H1 (cell line): ENCODE results near the gene NR2F1-AS1.

ENCODE experiments used
- EP300 ChIP-seq, 2 experiments: IDR thresholded peaks; 1 replicate in 1 of 2; 2 replicates in 1 of 2; pipeline ENCODE4 v1.6.1; 2011 to 2012; ENCODE audit warnings: low read depth in 2 of 2, low read length in 2 of 2, mild to moderate bottlenecking in 2 of 2, borderline replicate concordance in 1 of 2, inconsistent platforms in 1 of 2, moderate library complexity in 1 of 2
- EZH2 ChIP-seq: fragments of 200-600 bp; sonication (generic); IDR thresholded peaks from 2 replicates; pipeline ENCODE4 v1.7.1; 2012; ENCODE audit warnings: low read depth, mild to moderate bottlenecking, moderate library complexity, low read length, inconsistent platforms; ENCODE audit not compliant: severe bottlenecking
- HDAC2 ChIP-seq, 2 experiments: fragments of 300-600 bp in 1 of 2; sonication (generic) in 1 of 2; IDR thresholded peaks; 2 replicates each; pipeline ENCODE4 v1.6.1; 2011 to 2012; ENCODE audit warnings: low read depth in 2 of 2, low read length in 2 of 2, mild to moderate bottlenecking in 2 of 2, moderate library complexity in 2 of 2, borderline replicate concordance in 1 of 2, inconsistent platforms in 1 of 2
- MAFK ChIP-seq: IDR thresholded peaks from 2 replicates; pipeline ENCODE4 v1.6.1; 2012; ENCODE audit warnings: low read depth, mild to moderate bottlenecking, improper control_type of control experiment, low read length
- NANOG ChIP-seq: IDR thresholded peaks from 2 replicates; pipeline ENCODE4 v1.6.1; 2011; ENCODE audit warnings: low read length, low read depth, mild to moderate bottlenecking, inconsistent platforms; ENCODE audit not compliant: insufficient read depth, poor library complexity, severe bottlenecking
- PHF8 ChIP-seq: fragments of 200-600 bp; sonication (generic); conservative IDR thresholded peaks from 2 replicates; pipeline ENCODE4 v1.7.1; 2012; ENCODE audit warnings: low read depth, mild to moderate bottlenecking, inconsistent platforms, low read length, moderate library complexity
- POLR2A ChIP-seq, 2 experiments: IDR thresholded peaks; 1 replicate in 1 of 2; 2 replicates in 1 of 2; pipeline ENCODE4 v1.6.1; 2011; ENCODE audit warnings: low read depth in 2 of 2, low read length in 2 of 2, mild to moderate bottlenecking in 2 of 2; ENCODE audit errors: control extremely low read depth in 1 of 2
- POLR2AphosphoS5 ChIP-seq: IDR thresholded peaks from 2 replicates; pipeline ENCODE4 v1.6.1; 2011; ENCODE audit warnings: low read depth, low read length
- RAD21 ChIP-seq, 2 experiments: IDR thresholded peaks in 1 of 2; conservative IDR thresholded peaks in 1 of 2; 2 replicates each; pipeline ENCODE4 v1.6.1; 2011; ENCODE audit warnings: low read depth in 2 of 2, low read length in 2 of 2, improper control_type of control experiment in 1 of 2, inconsistent platforms in 1 of 2, mild to moderate bottlenecking in 1 of 2, moderate library complexity in 1 of 2
- TF ChIP-seq, protein P1 (sequence below): IDR thresholded peaks from 2 replicates; pipeline ENCODE4 v1.6.1; 2011; ENCODE audit warnings: low read depth, mild to moderate bottlenecking, low read length; ENCODE audit not compliant: insufficient read depth

DNA sequence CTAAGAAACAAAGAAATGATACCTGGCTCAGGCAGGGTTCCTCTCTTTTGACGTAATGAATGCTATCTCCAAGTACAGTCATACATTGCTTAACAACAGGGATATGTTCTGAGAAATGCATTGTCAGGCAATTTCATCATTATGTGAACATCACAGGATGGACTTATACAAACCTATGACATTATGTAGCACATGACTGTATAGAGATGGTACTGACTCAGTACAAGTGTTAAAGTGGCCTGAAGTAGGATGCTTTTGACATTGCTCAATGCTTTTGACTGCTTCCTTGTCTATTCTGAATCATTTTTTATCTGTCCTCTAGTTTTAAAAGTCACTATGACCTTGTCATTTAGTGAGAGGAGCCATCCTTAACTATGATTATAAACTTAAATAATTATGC lies 147.6 kb downstream of the NR2F1-AS1 start:
- no peak for TF ChIP-seq POLR2A (IDR thresholded peaks at IDR 0.05; ENCODE audit: control extremely low read depth in 1 of 2, low read depth in 2 of 2, low read length in 2 of 2)
- TF ChIP-seq MAFK: no peak
- TF ChIP-seq EZH2: no peak
- no peak for TF ChIP-seq POLR2AphosphoS5
- no peak for TF ChIP-seq RAD21 (IDR thresholded peaks at IDR 0.05 in 1 of 2, conservative IDR thresholded peaks at IDR 0.05 in 1 of 2; ENCODE audit: low read depth in 2 of 2, low read length in 2 of 2)
- no peak for TF ChIP-seq NANOG
- no peak for TF ChIP-seq EP300 (IDR thresholded peaks at IDR 0.05; ENCODE audit: borderline replicate concordance in 1 of 2, low read depth in 2 of 2, low read length in 2 of 2)
- TF ChIP-seq HDAC2 (IDR thresholded peaks at IDR 0.05; ENCODE audit: borderline replicate concordance in 1 of 2, low read depth in 2 of 2, low read length in 2 of 2): no peak
- no peak for TF ChIP-seq PHF8
- TF ChIP-seq, protein P1, sequence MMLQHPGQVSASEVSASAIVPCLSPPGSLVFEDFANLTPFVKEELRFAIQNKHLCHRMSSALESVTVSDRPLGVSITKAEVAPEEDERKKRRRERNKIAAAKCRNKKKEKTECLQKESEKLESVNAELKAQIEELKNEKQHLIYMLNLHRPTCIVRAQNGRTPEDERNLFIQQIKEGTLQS: no peak
